Right lobe of liver (tissue), 6 donors: ENCODE data around the gene DRAM1. TPM values are rescaled to one million over a fixed set of nuclear protein-coding genes. Genes with fewer than 3 reads are reported as not detected.
A peak's percentile ranks its signal among the peaks of the same experiment; 100 is the strongest.

Source experiments
- ATAC-seq, 4 donors: fragments of 200-7000 bp; cut with Tn5 transposase; one replicate each; pipeline ENCODE4 v1.9.1; 2020; ENCODE audit warnings: mild to moderate bottlenecking in 4 of 4, moderate library complexity in 4 of 4
- DNase-seq, 3 donors: peaks; one replicate each; pipeline ENCODE4 v3.0.0-alpha.2; 2020
- H3K27ac ChIP-seq, 3 donors: fragments of 200-600 bp; one replicate each; pipeline ENCODE4 v1.8.0; 2022
- H3K27me3 ChIP-seq, 2 donors: fragments of 200-600 bp; one replicate each; pipeline ENCODE4 v1.8.0; 2022
- H3K36me3 ChIP-seq, 4 donors: fragments of 200-600 bp; sonication (generic) in 1 of 4; one replicate each; pipeline versions ENCODE4 v1.5.1 to v1.8.0; 2017 to 2022; ENCODE audit warnings: control low read depth in 1 of 4
- H3K4me1 ChIP-seq, 4 donors: fragments of 200-600 bp; sonication (generic) in 1 of 4; one replicate each; pipeline versions ENCODE4 v1.5.1 to v1.8.0; 2017 to 2022; ENCODE audit warnings: control low read depth in 1 of 4
- H3K4me3 ChIP-seq, 3 donors: fragments of 200-600 bp; one replicate each; pipeline ENCODE4 v1.8.0; 2022
- H3K9me3 ChIP-seq, 4 donors: fragments of 200-600 bp; sonication (generic) in 1 of 4; one replicate each; pipeline versions ENCODE4 v1.5.1 to v1.8.0; 2017 to 2022; ENCODE audit warnings: control low read depth in 1 of 4
- POLR2A ChIP-seq: fragments of 450-650 bp; IDR thresholded peaks from one replicate; pipeline ENCODE4 v1.6.1; 2017; ENCODE audit warnings: antibody characterized with exemption, mild to moderate bottlenecking
- WGBS: methylation state at CpG from one replicate; pipeline ENCODE4 v1.1.6; 2018; ENCODE audit warnings: low coverage, low lambda C conversion rate; ENCODE audit not compliant: insufficient coverage; ENCODE audit errors: missing lambda C conversion rate; 5-methylcytosine and 5-hydroxymethylcytosine counted together
- intact Hi-C, 2 donors: fragments of 100-400 bp; cut with DNase I; formaldehyde crosslinking; loops; one replicate each; pipeline versions ENCODE4 v1.11.2 to v1.14.1; 2022
- long read RNA-seq: library from polyadenylated mRNA; unstranded; transcript quantifications from one replicate; pipeline ENCODE4 v2.0.0, GENCODE V29; 2019
- total RNA-seq, 6 experiments: library from RNA; depleted of rRNA in 2 of 6; stranded (reverse); fragments of >200 nt in 2 of 6; fragmentation: NEBNext Ultra II Directional in 3 of 6; extraction: Animal tissue kit (Norgen Biotek cat#: 25700) in 3 of 6; gene quantifications; one replicate each; pipeline versions ENCODE4 v1.1.0 to v1.2.4, GENCODE V29; 2016 to 2023
- TF ChIP-seq, protein P1 (sequence below), 4 donors: fragments of 200-600 bp in 3 of 4; fragments of 450-650 bp in 1 of 4; IDR thresholded peaks; one replicate each; pipeline versions ENCODE4 v1.5.1 to v1.8.0; 2016 to 2022; ENCODE audit warnings: antibody characterized with exemption in 4 of 4, mild to moderate bottlenecking in 2 of 4
- donor health status: DM: no; HTN: yes; CAD: no.
- donor health status: DM: no; HTN: no; CAD: no.
- donor health status: DM: no; HTN: no; CAD: no.
- donor health status: DM: no; HTN: yes; CAD: no.
- donor health status: DM: no; HTN: yes; CAD: no.

DRAM1 gene, protein sequence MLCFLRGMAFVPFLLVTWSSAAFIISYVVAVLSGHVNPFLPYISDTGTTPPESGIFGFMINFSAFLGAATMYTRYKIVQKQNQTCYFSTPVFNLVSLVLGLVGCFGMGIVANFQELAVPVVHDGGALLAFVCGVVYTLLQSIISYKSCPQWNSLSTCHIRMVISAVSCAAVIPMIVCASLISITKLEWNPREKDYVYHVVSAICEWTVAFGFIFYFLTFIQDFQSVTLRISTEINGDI
- total RNA-seq: 10 to 100 TPM in 1 of 6 experiments, 1 to 10 TPM in 5; 2.2 to 11.3 (median 4.3) TPM
- long read RNA-seq, partial matches to known transcripts: 0 of 1 reads
- long read RNA-seq, other reads (novel, unspliced or antisense): 0 of 1 reads

DNA sequence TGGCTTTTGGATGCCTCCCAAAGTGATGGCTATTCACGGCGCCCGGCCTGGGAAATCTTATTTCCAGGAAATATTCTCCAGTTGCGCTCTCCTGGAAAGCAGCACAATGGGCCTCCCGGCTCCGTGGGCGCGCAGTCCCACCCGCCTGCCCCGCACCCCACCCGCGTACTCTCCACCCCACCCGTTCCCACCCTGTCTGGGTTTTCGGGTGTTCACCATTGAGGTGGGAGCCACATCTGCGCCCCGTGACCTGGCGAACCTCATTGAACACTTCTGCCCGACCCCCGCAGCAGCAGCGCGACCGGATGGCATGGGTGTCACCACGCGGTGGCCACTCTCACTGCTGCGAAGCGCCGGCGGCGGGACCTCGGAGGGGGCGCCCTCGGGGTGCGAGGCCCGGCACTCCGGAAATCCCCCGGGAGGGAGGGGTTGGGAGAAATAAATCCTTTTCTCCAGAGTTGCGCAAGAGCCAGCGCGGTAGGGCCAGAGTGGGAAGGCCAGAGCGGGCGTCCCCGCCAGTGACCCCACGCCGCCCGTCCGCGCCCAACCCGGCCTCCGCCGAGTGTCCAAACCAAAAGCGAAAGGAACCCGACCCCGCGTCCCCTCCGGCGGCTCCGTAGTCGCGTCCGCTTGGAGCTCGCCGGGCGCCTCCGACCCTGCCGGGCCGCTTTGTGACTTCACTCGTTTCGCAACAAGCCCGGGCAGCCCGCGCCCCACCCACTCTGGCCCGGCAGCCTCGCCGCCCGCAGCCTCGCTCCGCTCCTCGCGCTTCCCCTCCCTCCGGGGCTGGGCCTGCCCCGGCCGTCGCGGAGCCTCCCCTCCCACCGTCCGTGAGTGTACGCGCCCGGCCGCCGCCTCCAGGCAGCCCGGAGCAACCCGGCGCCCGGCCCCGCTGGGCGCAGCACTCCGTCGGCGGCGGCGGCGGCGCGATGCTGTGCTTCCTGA, at the start of gene DRAM1:
Gene DRAM1 (plus strand): TSS at position 720 of the 945 bp plus-strand sequence. CDS start 210 bp downstream, at position 930.
- H3K27me3 ChIP-seq: no peaks in the 10 kb centered on the region
- no peaks in the 10 kb centered on the region for H3K4me1 ChIP-seq
- no peaks in the 10 kb centered on the region for H3K36me3 ChIP-seq
- peak within 1 kb of the TSS; percentile 65 to 76 (median 68) for H3K4me3 ChIP-seq
- intact Hi-C loops: no loop called here
- WGBS: 0% methylated on average over 25 of the region's 105 CpGs
- TF ChIP-seq, protein P1, sequence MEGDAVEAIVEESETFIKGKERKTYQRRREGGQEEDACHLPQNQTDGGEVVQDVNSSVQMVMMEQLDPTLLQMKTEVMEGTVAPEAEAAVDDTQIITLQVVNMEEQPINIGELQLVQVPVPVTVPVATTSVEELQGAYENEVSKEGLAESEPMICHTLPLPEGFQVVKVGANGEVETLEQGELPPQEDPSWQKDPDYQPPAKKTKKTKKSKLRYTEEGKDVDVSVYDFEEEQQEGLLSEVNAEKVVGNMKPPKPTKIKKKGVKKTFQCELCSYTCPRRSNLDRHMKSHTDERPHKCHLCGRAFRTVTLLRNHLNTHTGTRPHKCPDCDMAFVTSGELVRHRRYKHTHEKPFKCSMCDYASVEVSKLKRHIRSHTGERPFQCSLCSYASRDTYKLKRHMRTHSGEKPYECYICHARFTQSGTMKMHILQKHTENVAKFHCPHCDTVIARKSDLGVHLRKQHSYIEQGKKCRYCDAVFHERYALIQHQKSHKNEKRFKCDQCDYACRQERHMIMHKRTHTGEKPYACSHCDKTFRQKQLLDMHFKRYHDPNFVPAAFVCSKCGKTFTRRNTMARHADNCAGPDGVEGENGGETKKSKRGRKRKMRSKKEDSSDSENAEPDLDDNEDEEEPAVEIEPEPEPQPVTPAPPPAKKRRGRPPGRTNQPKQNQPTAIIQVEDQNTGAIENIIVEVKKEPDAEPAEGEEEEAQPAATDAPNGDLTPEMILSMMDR (IDR thresholded peaks at IDR 0.05): peak in 3 of 4 donors; percentile 15 to 17 (median 16)
- peak; percentile 91 for TF ChIP-seq POLR2A
- DNase-seq (peak; percentile 95 to 96 (median 95)), ATAC-seq (peak; percentile 87 to 95 (median 92))
- H3K27ac ChIP-seq: peak within 1 kb of the TSS; percentile 94 to 97 (median 97)
- H3K9me3 ChIP-seq: no peaks in the 10 kb centered on the region

DNA sequence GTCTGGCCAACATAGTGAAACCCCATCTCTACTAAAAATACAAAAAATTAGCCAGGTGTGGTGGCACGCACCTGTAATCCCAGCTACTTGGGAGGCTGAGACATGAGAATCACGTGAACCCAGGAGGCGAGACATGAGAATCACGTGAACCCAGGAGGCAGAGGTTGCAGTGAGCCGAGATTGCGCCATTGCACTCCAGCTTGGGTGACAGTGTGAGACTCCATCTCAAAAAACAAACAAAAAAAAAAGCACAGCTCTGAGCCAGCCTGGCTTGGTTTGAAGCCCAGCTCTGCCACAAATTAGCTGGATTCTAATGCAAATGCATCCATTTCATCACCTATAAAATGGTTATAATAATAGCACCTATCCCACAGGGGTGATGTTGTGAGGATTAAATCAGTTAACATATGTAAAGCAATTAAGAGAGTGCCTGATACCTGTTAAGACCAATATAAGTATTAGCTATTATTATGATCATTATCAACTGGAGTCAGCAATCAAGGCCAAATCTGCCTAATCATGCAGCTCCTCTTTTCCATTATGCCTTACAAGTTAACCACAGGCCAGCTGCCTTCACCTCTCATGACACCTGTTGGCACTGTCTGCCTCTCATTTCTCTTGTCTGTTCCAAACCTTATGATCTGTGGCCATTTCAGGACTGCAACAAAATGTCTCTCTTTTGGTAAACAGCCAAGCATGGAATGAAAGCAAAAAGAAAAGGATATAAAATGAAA, 48.8 kb upstream of the DRAM1 start:
- Histone ChIP-seq H3K27me3 (no peaks in the 10 kb centered on the region), H3K4me3 (no peak overlapping the region), H3K9me3 (no peaks in the 10 kb centered on the region), H3K36me3 (no peaks in the 10 kb centered on the region), H3K4me1 (peaks cover 0 to 5% (median 0%) of the 10 kb centered on the region in 4 donors), H3K27ac (no peak overlapping the region)
- 24% methylated on average over 5 of the region's 6 CpGs for WGBS
- intact Hi-C loops: no loop called here
- DNase-seq (peak in 1 of 3 donors; percentile 29), ATAC-seq (peak in 2 of 4 donors; percentile 4 to 26)
- no peak for TF ChIP-seq POLR2A
- TF ChIP-seq, protein P1 (IDR thresholded peaks at IDR 0.05): no peak

- no peak for TF ChIP-seq POLR2A
- TF ChIP-seq, protein P1 (IDR thresholded peaks at IDR 0.05): no peak
Measured at GRCh38 chr12:101829639-101830366, 47.6 kb upstream of the DRAM1 start.

More at GRCh38 chr12:101829639-101830366, 47.6 kb upstream of the DRAM1 start:
- intact Hi-C loops: loop anchor here (10.0 kb wide), 2 partner anchors 55 to 415 kb away; no protein-coding TSS in a partner anchor
- no peak for DNase-seq
- H3K4me1 ChIP-seq: peaks cover 0 to 5% (median 0%) of the 10 kb centered on the region in 4 donors
- ATAC-seq: peak in 2 of 4 donors; percentile 11 to 24
- 4% methylated on average over 11 of the region's 11 CpGs for whole genome bisulfite sequencing
- no peaks in the 10 kb centered on the region for H3K36me3 ChIP-seq
- H3K9me3 ChIP-seq: no peaks in the 10 kb centered on the region
- H3K27ac ChIP-seq: peak overlapping the region in 2 of 3 donors; percentile 71 to 73
- no peaks in the 10 kb centered on the region for H3K27me3 ChIP-seq
- H3K4me3 ChIP-seq: peak overlapping the region; percentile 75 to 81 (median 77)
